Right lobe of liver (tissue), 6 donors: ENCODE data around the gene GPR142. TPM values are rescaled to one million over a fixed set of nuclear protein-coding genes. Genes with fewer than 3 reads are reported as not detected.

Source experiments
- ATAC-seq, 4 donors: fragments of 200-7000 bp; cut with Tn5 transposase; one replicate each; pipeline ENCODE4 v1.9.1; 2020; ENCODE audit warnings: mild to moderate bottlenecking in 4 of 4, moderate library complexity in 4 of 4
- DNase-seq, 3 donors: peaks; one replicate each; pipeline ENCODE4 v3.0.0-alpha.2; 2020
- H3K27ac ChIP-seq, 3 donors: fragments of 200-600 bp; one replicate each; pipeline ENCODE4 v1.8.0; 2022
- H3K27me3 ChIP-seq, 2 donors: fragments of 200-600 bp; one replicate each; pipeline ENCODE4 v1.8.0; 2022
- H3K36me3 ChIP-seq, 4 donors: fragments of 200-600 bp; sonication (generic) in 1 of 4; one replicate each; pipeline versions ENCODE4 v1.5.1 to v1.8.0; 2017 to 2022; ENCODE audit warnings: control low read depth in 1 of 4
- H3K4me1 ChIP-seq, 4 donors: fragments of 200-600 bp; sonication (generic) in 1 of 4; one replicate each; pipeline versions ENCODE4 v1.5.1 to v1.8.0; 2017 to 2022; ENCODE audit warnings: control low read depth in 1 of 4
- H3K4me3 ChIP-seq, 3 donors: fragments of 200-600 bp; one replicate each; pipeline ENCODE4 v1.8.0; 2022
- H3K9me3 ChIP-seq, 4 donors: fragments of 200-600 bp; sonication (generic) in 1 of 4; one replicate each; pipeline versions ENCODE4 v1.5.1 to v1.8.0; 2017 to 2022; ENCODE audit warnings: control low read depth in 1 of 4
- CTCF ChIP-seq, 4 donors: fragments of 200-600 bp in 3 of 4; fragments of 450-650 bp in 1 of 4; IDR thresholded peaks; one replicate each; pipeline versions ENCODE4 v1.5.1 to v1.8.0; 2016 to 2022; ENCODE audit warnings: antibody characterized with exemption in 4 of 4, mild to moderate bottlenecking in 2 of 4
- POLR2A ChIP-seq: fragments of 450-650 bp; IDR thresholded peaks from one replicate; pipeline ENCODE4 v1.6.1; 2017; ENCODE audit warnings: antibody characterized with exemption, mild to moderate bottlenecking
- WGBS: methylation state at CpG from one replicate; pipeline ENCODE4 v1.1.6; 2018; ENCODE audit warnings: low coverage, low lambda C conversion rate; ENCODE audit not compliant: insufficient coverage; ENCODE audit errors: missing lambda C conversion rate; 5-methylcytosine and 5-hydroxymethylcytosine counted together
- intact Hi-C, 2 donors: fragments of 100-400 bp; cut with DNase I; formaldehyde crosslinking; loops; one replicate each; pipeline versions ENCODE4 v1.11.2 to v1.14.1; 2022
- total RNA-seq, 6 experiments: library from RNA; depleted of rRNA in 2 of 6; stranded (reverse); fragments of >200 nt in 2 of 6; fragmentation: NEBNext Ultra II Directional in 3 of 6; extraction: Animal tissue kit (Norgen Biotek cat#: 25700) in 3 of 6; gene quantifications; one replicate each; pipeline versions ENCODE4 v1.1.0 to v1.2.4, GENCODE V29; 2016 to 2023
- donor health status: DM: no; HTN: yes; CAD: no.
- donor health status: DM: no; HTN: no; CAD: no.
- donor health status: DM: no; HTN: no; CAD: no.
- donor health status: DM: no; HTN: yes; CAD: no.
- donor health status: DM: no; HTN: yes; CAD: no.

Gene GPR142
- total RNA-seq, 6 experiments from 2014 or later = 0.24 TPM; not detected in 5

- Histone ChIP-seq H3K36me3 (no peaks in the 10 kb centered on the region), H3K27me3 (no peaks in the 10 kb centered on the region), H3K9me3 (no peaks in the 10 kb centered on the region), H3K27ac (no peak overlapping the region), H3K4me1 (peaks cover 0 to 6% (median 0%) of the 10 kb centered on the region in 4 donors), H3K4me3 (no peak overlapping the region)
- 91% methylated on average over 10 of the region's 17 CpGs for WGBS
- DNase-seq = no peak
- TF ChIP-seq POLR2A (no peak), CTCF (IDR thresholded peaks at IDR 0.05) (no peak)
- no peak for ATAC-seq
- intact Hi-C loops = loop anchor here in 1 of 2 donors (10.0 kb wide), 1 partner anchor 65 kb away; no protein-coding TSS in a partner anchor
These were observed 2.6 kb downstream of the GPR142 start for GRCh38 chr17:74369665-74370490.

- no peak for ATAC-seq
- Histone ChIP-seq H3K4me3 (no peak overlapping the region), H3K4me1 (peaks cover 0 to 6% (median 0%) of the 10 kb centered on the region in 4 donors), H3K9me3 (no peaks in the 10 kb centered on the region), H3K27me3 (no peaks in the 10 kb centered on the region), H3K36me3 (no peaks in the 10 kb centered on the region), H3K27ac (no peak overlapping the region)
- TF ChIP-seq POLR2A (no peak), CTCF (IDR thresholded peaks at IDR 0.05) (no peak)
- intact Hi-C loops = no loop called here
- no CpG with 5 or more reads among the region's 26 CpGs for WGBS
- no peak for DNase-seq
These were observed 4.4 kb downstream of the GPR142 start for GRCh38 chr17:74371653-74372147.

DNA sequence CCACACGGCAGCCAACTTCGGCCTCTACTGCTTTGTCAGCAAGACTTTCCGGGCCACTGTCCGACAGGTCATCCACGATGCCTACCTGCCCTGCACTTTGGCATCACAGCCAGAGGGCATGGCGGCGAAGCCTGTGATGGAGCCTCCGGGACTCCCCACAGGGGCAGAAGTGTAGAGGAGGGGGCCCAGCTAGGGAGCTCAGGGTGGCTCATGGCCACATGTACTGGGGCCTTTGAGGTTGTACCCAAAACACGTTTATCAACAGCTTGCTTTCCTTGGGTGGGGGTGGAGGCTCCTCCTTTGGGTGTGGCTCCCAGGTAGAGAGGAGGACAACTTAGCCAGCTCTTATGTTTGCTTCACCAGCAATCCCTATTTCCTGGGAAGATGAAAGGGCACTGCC lies 5.1 kb downstream of the GPR142 start:
- no peak overlapping the region for H3K27ac ChIP-seq
- ATAC-seq (no peak), DNase-seq (no peak)
- no peak overlapping the region for H3K4me3 ChIP-seq
- 70% methylated on average over 2 of the region's 9 CpGs for WGBS
- TF ChIP-seq CTCF (IDR thresholded peaks at IDR 0.05) = no peak
- TF ChIP-seq POLR2A = no peak
- peaks cover 0 to 6% (median 0%) of the 10 kb centered on the region in 4 donors for H3K4me1 ChIP-seq
- no peaks in the 10 kb centered on the region for H3K9me3 ChIP-seq
- intact Hi-C loops = no loop called here
- no peaks in the 10 kb centered on the region for H3K36me3 ChIP-seq
- H3K27me3 ChIP-seq = no peaks in the 10 kb centered on the region

DNA sequence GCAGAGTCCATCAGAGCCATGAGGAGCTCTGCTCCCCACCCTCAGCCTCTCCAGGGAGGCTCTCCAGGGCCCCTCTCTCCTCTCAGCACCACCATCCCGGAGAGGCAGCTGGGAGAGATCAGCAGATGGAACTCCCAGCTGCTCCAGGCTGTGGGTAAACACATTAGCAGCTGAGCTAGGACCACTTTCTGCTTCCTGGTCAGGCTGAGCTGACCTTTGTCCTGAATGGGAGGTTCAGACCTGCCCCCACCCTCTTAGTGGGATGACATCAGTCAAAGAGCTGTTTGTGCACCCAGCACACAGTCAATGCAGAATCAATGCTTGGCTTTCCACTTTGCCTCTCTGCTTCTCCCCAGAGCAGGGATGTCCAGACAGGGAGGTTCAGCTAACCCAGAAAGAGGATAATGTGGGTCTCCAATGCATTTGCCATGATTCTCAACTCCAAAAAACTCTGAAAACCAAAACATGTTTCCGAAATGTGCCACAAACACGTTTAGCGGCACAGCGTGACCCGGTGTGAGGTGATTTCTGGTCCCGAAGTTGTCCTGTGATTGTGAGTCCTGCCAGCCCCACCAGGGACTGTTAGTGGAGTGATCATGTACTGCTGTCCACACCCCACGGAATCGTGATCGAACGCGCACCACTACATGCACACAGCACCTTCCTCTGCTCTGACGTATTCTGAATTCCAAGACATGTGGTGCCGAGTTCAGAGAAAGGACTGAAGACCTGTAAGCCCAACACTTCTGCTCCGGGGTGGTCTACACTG lies 6.7 kb downstream of the GPR142 start:
- 65% methylated on average over 9 of the region's 15 CpGs for WGBS
- no peak overlapping the region for H3K4me3 ChIP-seq
- H3K9me3 ChIP-seq = no peaks in the 10 kb centered on the region
- DNase-seq = peak; percentile 65 to 80 (median 74)
- ATAC-seq = peak; percentile 96 to 98 (median 98)
- H3K27me3 ChIP-seq = no peaks in the 10 kb centered on the region
- intact Hi-C loops = no loop called here
- peak overlapping the region; percentile 63 to 65 (median 64) for H3K27ac ChIP-seq
- no peaks in the 10 kb centered on the region for H3K36me3 ChIP-seq
- TF ChIP-seq CTCF (IDR thresholded peaks at IDR 0.05) (no peak), POLR2A (peak; percentile 56)
- peaks cover 0 to 6% (median 0%) of the 10 kb centered on the region in 4 donors for H3K4me1 ChIP-seq
